Measurements from ENCODE around the gene OR2AG1. TPM values are rescaled to one million over a fixed set of nuclear protein-coding genes. Genes with fewer than 3 reads are reported as not detected.

Gene OR2AG1
- polyA plus RNA-seq, 1 of the 3 experiments (the other 2 are of a cell fraction), result not detected

- Histone ChIP-seq H3K4me2 (no peak overlapping the region), H3K9ac (no peak overlapping the region), H3K9me2 (no peaks in the 10 kb centered on the region), H3K4me3 (ENCODE audit: low read depth in 2 of 2, low read length in 1 of 2) (no peak overlapping the region), H3K9me3 (no peaks in the 10 kb centered on the region), H3F3A (replicated peaks; ENCODE audit: insufficient read depth) (no peaks in the 10 kb centered on the region), H3K27ac (ENCODE audit: low read depth in 2 of 2, low read length in 1 of 2) (no peak overlapping the region), H4K20me1 (ENCODE audit: insufficient read depth) (no peaks in the 10 kb centered on the region), H3K4me1 (ENCODE audit: control insufficient read depth in 1 of 2, insufficient read depth in 2 of 2, low read depth in 1 of 2, low read length in 1 of 2) (no peaks in the 10 kb centered on the region), H3K36me3 (replicated peaks in 1 of 2; ENCODE audit: control insufficient read depth in 1 of 2, insufficient read depth in 2 of 2, low read length in 1 of 2) (no peaks in the 10 kb centered on the region), H3K79me2 (ENCODE audit: insufficient read depth) (no peaks in the 10 kb centered on the region), H2AFZ (ENCODE audit: low read depth) (no peak overlapping the region), H3K27me3 (ENCODE audit: insufficient read depth) (peaks cover 24% of the 10 kb centered on the region)
- POLR2A ChIA-PET, result no interaction called here
- 3% methylated on average over 4 of the region's 4 CpGs for WGBS (ENCODE audit: low lambda C conversion rate)
- no peak for TF ChIP-seq ELF1 (IDR thresholded peaks at IDR 0.05)
- no peak for DNase-seq
- CTCF ChIA-PET, result interaction anchor here (6.3 kb wide), 1 partner anchor 11 kb away, joined by 63 read pairs; no protein-coding TSS in a partner anchor
Measured at GRCh38 chr11:6745018-6745417, 37.8 kb upstream of the OR2AG1 start.

GRCh38 chr11:6745465-6746015, 37.3 kb upstream of the OR2AG1 start:
- Histone ChIP-seq H3K36me3 (replicated peaks in 1 of 2; ENCODE audit: control insufficient read depth in 1 of 2, insufficient read depth in 2 of 2, low read length in 1 of 2) (no peaks in the 10 kb centered on the region), H3F3A (replicated peaks; ENCODE audit: insufficient read depth) (no peaks in the 10 kb centered on the region), H3K9me3 (no peaks in the 10 kb centered on the region), H3K4me1 (ENCODE audit: control insufficient read depth in 1 of 2, insufficient read depth in 2 of 2, low read depth in 1 of 2, low read length in 1 of 2) (no peaks in the 10 kb centered on the region), H3K4me2 (no peak overlapping the region), H4K20me1 (ENCODE audit: insufficient read depth) (no peaks in the 10 kb centered on the region), H3K79me2 (ENCODE audit: insufficient read depth) (no peaks in the 10 kb centered on the region), H2AFZ (ENCODE audit: low read depth) (no peak overlapping the region), H3K27ac (ENCODE audit: low read depth in 2 of 2, low read length in 1 of 2) (no peak overlapping the region), H3K4me3 (ENCODE audit: low read depth in 2 of 2, low read length in 1 of 2) (no peak overlapping the region), H3K9ac (no peak overlapping the region), H3K27me3 (ENCODE audit: insufficient read depth) (peaks cover 24% of the 10 kb centered on the region), H3K9me2 (no peaks in the 10 kb centered on the region)
- 0% methylated on average over 2 of the region's 2 CpGs for WGBS (ENCODE audit: low lambda C conversion rate)
- TF ChIP-seq RXRA (IDR thresholded peaks at IDR 0.05; ENCODE audit: borderline replicate concordance, low read depth), result no peak
- TF ChIP-seq PBX3 (IDR thresholded peaks at IDR 0.05), result no peak
- no peak for TF ChIP-seq USF2 (IDR thresholded peaks at IDR 0.05; ENCODE audit: borderline replicate concordance, low read depth, low read length)
- TF ChIP-seq TAF1 (IDR thresholded peaks at IDR 0.05; ENCODE audit: borderline replicate concordance, low read depth, low read length), result no peak
- no peak for TF ChIP-seq MEF2A (IDR thresholded peaks at IDR 0.05; ENCODE audit: borderline replicate concordance, low read depth)
- no peak for TF ChIP-seq REST (IDR thresholded peaks at IDR 0.05; ENCODE audit: low read depth, low read length)
- no peak for TF ChIP-seq RFX5 (IDR thresholded peaks at IDR 0.05; ENCODE audit: low read length)
- TF ChIP-seq YY1 (IDR thresholded peaks at IDR 0.05; ENCODE audit: low read depth), result no peak
- TF ChIP-seq ZBTB33 (IDR thresholded peaks at IDR 0.05; ENCODE audit: borderline replicate concordance, low read depth), result no peak
- TF ChIP-seq ELF1 (IDR thresholded peaks at IDR 0.05), result no peak
- TF ChIP-seq SMC3 (IDR thresholded peaks at IDR 0.05; ENCODE audit: low read depth, low read length), result no peak
- no peak for TF ChIP-seq NRF1 (IDR thresholded peaks at IDR 0.05; ENCODE audit: low read depth, low read length)
- POLR2A ChIA-PET, result no interaction called here
- CTCF ChIA-PET, result interaction anchor here (0.7 to 6.3 kb wide), 3 partner anchors 11 to 366 kb away, joined by 3 to 63 read pairs (median 4); no protein-coding TSS in a partner anchor
- no peak for DNase-seq
